Measurements from ENCODE around the gene VN1R5.

Gene VN1R5

GRCh38 chr1:247304031-247304430, 48.2 kb downstream of the VN1R5 start:
- peaks cover 81% of the 10 kb centered on the region for H3K36me3 ChIP-seq (ENCODE audit: control insufficient read depth, low read depth, low read length)
- H3K9me3 ChIP-seq (ENCODE audit: control insufficient read depth, low read depth, low read length) = no peaks in the 10 kb centered on the region

More at GRCh38 chr1:247304031-247304430, 48.2 kb downstream of the VN1R5 start:
- Histone ChIP-seq H3K4me1 (ENCODE audit: control insufficient read depth, low read depth, low read length) (peaks cover 6% of the 10 kb centered on the region), H3K9ac (ENCODE audit: low read length) (no peak overlapping the region), H3K27me3 (ENCODE audit: control insufficient read depth, insufficient read depth, low read length) (no peaks in the 10 kb centered on the region), H3K4me3 (ENCODE audit: low read length) (no peak overlapping the region), H3K27ac (ENCODE audit: low read length) (no peak overlapping the region)
